Tongue (tissue), 2 donors: ENCODE measurements around the gene FAM174B. TPM values are rescaled to one million over a fixed set of nuclear protein-coding genes. Genes with fewer than 3 reads are reported as not detected.

Experiments
- DNase-seq: peaks from one replicate; pipeline ENCODE4 v3.0.0-alpha.2; 2015
- total RNA-seq: library from RNA; depleted of rRNA; stranded (reverse); fragments of >200 nt; gene quantifications from one replicate; pipeline ENCODE4 v1.2.3, GENCODE V29; 2014

FAM174B gene
- total RNA-seq, 1 donor from 2014 or later: 23.6 TPM

- no peak for DNase-seq
Observed at GRCh38 chr15:92664178-92664900, 8.8 kb upstream of the FAM174B start.

DNA sequence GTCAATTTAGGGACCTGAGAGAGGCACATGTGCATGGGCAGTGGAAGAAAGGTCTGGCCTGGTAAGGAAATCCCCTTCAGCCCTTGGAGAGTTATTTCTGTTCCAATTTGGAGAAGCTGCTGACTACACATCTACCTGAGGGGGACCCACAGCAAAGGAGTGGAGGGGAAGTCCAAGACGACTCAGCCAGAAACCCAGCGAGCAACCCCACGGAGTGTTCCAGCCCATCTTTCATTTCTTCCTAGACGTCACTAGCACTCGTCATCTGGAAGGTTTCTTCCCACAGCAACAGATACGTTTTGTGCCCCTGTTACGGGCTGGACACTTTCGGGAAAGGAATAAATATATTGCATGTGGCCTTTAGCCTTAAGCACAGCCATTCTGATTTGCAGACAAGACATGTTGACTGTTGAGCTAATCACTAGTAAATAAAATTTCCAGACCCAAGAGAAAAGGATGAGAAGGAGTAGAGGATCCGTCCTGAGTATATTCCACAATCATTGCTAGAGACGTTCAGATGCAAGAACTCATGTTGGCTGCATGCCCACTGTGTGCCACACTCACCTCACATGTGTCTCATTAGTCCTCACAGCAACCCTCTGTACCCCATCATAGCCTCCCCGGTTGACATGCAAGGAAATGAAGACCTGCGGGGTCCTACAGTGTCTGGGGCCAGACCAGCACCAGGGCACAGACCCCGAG, 7.8 kb upstream of the FAM174B start:
- no peak for DNase-seq

DNA sequence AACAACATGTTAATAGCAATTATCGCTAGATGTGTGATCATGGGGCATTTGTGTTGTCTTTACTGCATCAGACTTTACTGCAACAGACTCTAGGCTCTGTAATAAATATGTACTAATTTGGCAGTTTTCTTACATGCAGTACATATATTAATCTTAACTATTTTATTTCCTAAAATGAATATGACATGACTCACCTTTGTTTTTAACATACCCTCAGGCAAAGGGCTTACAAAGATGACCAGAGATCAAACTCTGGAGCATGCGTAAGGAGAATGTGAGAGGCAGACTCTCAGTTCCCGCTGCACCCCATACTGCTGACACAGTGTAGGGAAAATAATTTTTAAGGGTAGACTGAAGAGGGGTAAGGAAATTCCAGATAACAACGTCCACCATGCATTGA, 7.2 kb upstream of the FAM174B start:
- DNase-seq: no peak

DNA sequence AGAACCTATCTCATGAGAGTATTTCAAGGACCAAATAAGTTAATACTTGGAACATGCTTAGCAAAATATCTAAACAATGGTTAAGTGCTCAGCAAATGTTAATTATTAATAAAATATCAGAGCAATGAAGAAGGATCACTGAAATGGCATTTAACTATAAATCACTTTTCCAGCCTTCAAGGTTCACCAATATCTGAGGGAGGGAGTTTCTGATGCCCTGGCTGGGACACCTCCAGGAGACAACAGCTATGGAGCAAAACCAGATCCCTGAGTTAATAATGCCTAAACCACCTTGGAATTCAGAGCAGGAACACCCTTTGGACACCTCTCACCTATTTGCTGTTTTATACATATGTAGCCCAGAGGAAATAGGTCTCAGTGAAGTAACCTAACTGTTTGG, 6.4 kb upstream of the FAM174B start:
- DNase-seq: no peak

- DNase-seq: no peak
Observed at GRCh38 chr15:92661069-92661468, 5.5 kb upstream of the FAM174B start.

DNA sequence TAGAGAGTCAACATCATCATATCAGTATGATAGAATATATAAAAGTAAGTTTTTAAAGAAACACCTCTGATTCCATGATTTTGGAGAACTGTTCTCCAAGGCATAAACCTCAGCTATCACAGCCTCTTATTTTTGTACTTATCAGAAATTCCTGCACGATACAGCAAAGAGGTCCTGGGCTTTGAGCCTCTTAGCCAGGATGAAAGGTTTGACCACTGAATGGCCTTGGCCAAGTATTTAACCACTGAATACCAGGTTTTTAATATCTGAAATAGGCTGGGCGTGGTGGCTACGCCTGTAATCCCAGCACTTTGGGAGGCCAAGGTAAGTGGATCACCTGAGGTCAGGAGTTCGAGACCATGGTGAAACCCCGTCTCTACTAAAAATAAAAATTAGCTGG, 1.9 kb upstream of the FAM174B start:
- DNase-seq: no peak

GRCh38 chr15:92656089-92656488, 514 bp upstream of the FAM174B start:
- DNase-seq: no peak

- no peak for DNase-seq
Observed at GRCh38 chr15:92654662-92655061, 913 bp downstream of the FAM174B start.

DNA sequence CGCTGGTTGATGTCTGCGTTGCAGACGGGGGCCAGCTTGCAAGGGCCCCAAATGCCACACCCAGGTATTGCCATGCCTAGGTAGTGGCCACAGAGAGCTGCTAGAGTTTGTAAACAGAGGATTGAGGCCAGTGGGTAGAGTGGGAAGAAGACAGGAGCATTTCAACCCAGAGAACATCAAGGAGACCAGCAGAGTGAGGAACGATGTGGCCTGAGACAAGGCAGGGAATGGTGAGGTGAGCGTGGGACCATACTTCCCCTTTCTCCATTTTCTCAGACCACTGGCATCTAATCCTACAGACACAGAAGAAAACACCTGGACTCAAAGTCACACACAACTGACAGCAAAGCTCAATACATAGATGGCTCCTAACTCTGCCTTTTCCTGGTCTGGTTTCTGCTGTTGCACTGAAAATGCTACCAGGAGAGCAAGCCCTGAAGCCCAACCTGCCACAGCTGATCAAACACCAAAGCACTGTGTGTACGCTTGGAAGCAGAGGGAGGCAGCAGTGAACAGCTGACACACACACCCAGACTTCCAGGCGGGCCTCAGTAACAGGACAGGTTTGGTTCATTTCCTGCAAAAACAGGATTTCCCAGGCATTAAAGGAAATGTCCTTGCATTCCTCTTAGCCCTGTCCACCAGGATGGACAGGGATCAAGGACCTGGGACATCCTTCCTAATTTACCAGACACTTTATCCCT, 1.6 kb downstream of the FAM174B start:
- DNase-seq: peak; percentile 80

GRCh38 chr15:92653366-92653765, 2.2 kb downstream of the FAM174B start:
- DNase-seq: no peak

GRCh38 chr15:92652576-92652966, 3.0 kb downstream of the FAM174B start:
- DNase-seq: no peak

DNA sequence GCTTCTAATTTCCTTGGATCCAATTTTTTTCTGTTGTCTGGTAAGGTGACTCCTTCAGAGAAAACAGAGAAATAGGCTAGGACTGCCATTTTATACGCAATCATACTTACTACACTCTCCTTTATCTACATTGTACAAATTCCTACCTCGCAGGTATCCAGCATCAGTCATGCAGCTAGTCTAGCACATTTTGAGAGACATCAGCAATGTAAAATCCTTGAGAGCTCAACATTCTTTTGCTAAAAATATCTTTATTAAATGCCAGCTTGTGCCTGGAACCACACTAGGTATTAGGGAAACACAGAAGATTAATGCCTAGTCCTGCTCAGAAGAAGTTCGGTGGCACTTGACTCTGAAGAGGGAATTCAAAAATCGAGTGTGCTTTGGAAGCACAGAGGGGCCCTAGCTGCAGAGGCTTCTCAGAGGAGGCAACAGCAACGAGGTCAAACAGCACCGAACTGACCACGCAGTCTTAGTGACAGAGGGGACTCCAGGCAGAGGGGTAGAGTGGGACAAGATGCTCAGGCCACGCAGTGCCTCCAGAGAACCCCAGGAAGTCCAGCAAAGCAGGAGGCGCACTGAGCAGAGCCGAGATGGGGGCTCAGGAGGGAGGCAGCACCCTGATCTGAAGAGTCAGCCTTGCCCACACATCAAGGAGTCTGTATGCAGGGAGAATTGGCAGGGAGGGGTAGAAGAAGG, 3.5 kb downstream of the FAM174B start:
- DNase-seq: no peak

GRCh38 chr15:92650966-92651365, 4.6 kb downstream of the FAM174B start:
- DNase-seq: no peak

- peak; percentile 54 for DNase-seq
Observed at GRCh38 chr15:92650256-92650655, 5.3 kb downstream of the FAM174B start.

- no peak for DNase-seq
Observed at GRCh38 chr15:92648190-92648875, 7.2 kb downstream of the FAM174B start.

DNA sequence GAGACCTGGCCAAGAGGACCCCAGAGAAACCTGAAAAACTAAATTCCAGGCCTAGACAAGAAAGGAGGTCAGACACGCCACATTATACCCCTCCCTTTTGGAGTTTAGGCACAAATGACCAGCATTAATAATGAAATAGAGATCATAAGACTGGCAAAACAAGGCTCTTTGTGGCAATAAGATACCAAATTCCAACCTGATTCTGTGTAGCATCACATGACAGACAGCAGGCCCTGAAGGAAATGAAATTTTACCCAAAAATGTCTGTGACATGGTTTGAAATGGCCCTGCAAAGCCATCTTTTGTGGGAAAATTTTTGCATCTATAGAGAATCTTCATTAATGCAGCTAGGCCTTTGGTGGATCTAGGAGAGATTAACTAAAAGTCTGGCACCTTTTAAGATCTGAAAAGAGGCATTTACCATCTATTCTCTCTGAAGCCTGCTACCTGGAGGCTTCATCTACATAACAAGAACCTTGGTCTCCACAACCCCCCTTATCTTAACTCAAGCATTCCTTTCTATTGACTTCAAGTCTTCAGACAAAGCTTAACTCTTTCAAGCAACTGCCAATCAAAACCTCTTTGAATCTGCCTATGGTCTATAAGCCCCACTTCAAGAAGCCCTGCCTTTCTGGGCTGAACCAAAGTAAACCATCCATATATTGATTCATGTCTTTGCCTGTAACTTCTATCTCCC, 8.0 kb downstream of the FAM174B start:
- DNase-seq: no peak

GRCh38 chr15:92646216-92646615, 9.4 kb downstream of the FAM174B start:
- no peak for DNase-seq

DNA sequence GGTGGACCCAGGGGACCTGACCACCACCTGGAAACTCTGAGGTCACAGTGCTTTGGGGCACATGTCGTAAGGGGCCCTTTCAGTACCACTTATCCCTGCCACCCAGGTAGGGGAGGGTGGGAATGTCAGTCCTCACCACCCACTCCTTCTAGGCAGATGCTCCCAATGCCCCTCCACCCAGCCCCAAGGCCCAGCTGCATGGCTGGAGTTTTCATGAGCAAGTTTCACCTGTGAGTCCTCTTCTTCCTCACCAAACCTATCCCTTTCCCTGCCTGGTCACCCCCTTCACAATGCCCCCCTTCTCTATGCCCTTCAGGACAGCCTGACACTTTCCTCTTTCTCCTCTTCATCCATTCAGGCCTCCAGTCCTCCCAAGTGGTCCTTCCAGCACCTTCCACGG, 9.8 kb downstream of the FAM174B start:
- no peak for DNase-seq

- DNase-seq: peak; percentile 75
Observed at GRCh38 chr15:92645051-92645631, 10.4 kb downstream of the FAM174B start.

DNA sequence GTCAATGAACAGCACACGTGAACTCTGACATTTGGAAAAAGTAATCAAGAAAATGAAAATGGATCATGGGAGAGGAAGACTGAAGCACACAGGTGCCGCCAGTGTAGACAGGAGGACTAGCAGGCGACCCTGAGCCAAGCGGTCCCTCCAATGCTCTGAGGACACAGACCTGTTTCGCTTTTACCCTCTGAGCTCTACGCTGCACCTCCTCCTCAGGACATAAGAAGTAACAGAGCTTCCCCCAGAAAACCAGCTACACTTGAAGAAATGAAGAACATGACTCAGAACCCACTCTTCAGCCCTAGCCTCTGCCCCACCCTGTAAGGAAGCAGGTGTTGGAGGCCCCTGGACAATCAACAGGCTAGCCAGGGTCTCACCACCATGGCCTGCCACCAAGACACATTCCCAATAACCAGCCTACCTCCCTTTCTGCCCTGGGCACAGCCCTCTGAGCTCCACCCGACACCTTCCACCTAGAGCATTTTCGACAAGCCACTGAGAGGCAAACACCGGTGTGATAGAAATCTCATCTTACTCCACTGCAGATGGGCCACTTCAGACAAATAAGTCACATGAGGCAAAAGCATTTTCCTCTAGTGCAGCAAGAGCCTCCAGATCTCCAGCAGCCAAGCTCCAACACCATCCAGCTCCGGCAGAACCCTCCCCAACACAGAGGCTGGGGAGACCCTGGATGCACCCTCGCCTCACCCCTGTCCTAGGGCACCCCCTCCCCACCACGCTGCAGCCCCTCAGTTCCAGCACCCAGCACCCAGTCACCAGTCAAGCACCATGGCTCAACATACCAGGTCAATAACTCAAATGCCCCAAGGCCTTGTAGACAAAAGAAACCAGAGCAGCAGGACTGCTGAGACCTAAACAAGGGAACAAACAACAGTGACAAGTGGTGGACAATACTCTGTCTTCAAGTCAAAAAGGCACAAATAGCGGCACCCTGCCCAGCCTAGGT, 11.4 kb downstream of the FAM174B start:
- no peak for DNase-seq
